ENCODE results near the gene TRIM72. TPM values are rescaled to one million over a fixed set of nuclear protein-coding genes. Genes with fewer than 3 reads are reported as not detected.
"Not testable (repeated sequence)": the region's sequence is repeated elsewhere in the genome, so short reads cannot be mapped to it uniquely, and the experiment has no call there.

TRIM72 gene
- total RNA-seq, 1 donor from 2014 or later, result not detected

GRCh38 chr16:31251435-31251834 lies 37.5 kb downstream of the TRIM72 start:
- no peak for DNase-seq (ENCODE audit: extremely low read depth, low read depth, low spot score)

- no peak for DNase-seq (ENCODE audit: extremely low read depth, low read depth, low spot score)
Measured at GRCh38 chr16:31253642-31254045, 39.7 kb downstream of the TRIM72 start.

- no peak for DNase-seq (ENCODE audit: extremely low read depth, low read depth, low spot score)
Measured at GRCh38 chr16:31256466-31256865, 42.5 kb downstream of the TRIM72 start.

- DNase-seq (ENCODE audit: extremely low read depth, low read depth, low spot score), result no peak
Measured at GRCh38 chr16:31258366-31258765, 44.4 kb downstream of the TRIM72 start.

- no peak for DNase-seq (ENCODE audit: extremely low read depth, low read depth, low spot score)
Measured at GRCh38 chr16:31260136-31260931, 46.4 kb downstream of the TRIM72 start.

- DNase-seq (ENCODE audit: extremely low read depth, low read depth, low spot score), result no peak
Measured at GRCh38 chr16:31262084-31262483, 48.2 kb downstream of the TRIM72 start.

GRCh38 chr16:31265329-31266245 lies 51.7 kb downstream of the TRIM72 start:
- DNase-seq (ENCODE audit: extremely low read depth, low read depth, low spot score), result no peak

GRCh38 chr16:31267332-31268032 lies 53.6 kb downstream of the TRIM72 start:
- no peak for DNase-seq (ENCODE audit: extremely low read depth, low read depth, low spot score)

GRCh38 chr16:31268033-31268365 lies 54.1 kb downstream of the TRIM72 start:
- no peak for DNase-seq (ENCODE audit: extremely low read depth, low read depth, low spot score)

- no peak for DNase-seq (ENCODE audit: extremely low read depth, low read depth, low spot score)
Measured at GRCh38 chr16:31268891-31269290, 55.0 kb downstream of the TRIM72 start.

GRCh38 chr16:31269541-31269940 lies 55.6 kb downstream of the TRIM72 start:
- no peak for DNase-seq (ENCODE audit: extremely low read depth, low read depth, low spot score)

- not testable (repeated sequence) for DNase-seq (ENCODE audit: extremely low read depth, low read depth, low spot score)
Measured at GRCh38 chr16:31269973-31270372, 56.1 kb downstream of the TRIM72 start.

GRCh38 chr16:31270795-31271194 lies 56.9 kb downstream of the TRIM72 start:
- DNase-seq (ENCODE audit: extremely low read depth, low read depth, low spot score), result no peak

GRCh38 chr16:31271621-31272190 lies 57.8 kb downstream of the TRIM72 start:
- DNase-seq (ENCODE audit: extremely low read depth, low read depth, low spot score), result no peak

- DNase-seq (ENCODE audit: extremely low read depth, low read depth, low spot score), result no peak
Measured at GRCh38 chr16:31273187-31273586, 59.3 kb downstream of the TRIM72 start.

GRCh38 chr16:31273676-31274075 lies 59.8 kb downstream of the TRIM72 start:
- DNase-seq (ENCODE audit: extremely low read depth, low read depth, low spot score), result no peak

GRCh38 chr16:31274831-31275816 lies 61.2 kb downstream of the TRIM72 start:
- DNase-seq (ENCODE audit: extremely low read depth, low read depth, low spot score), result no peak

- no peak for DNase-seq (ENCODE audit: extremely low read depth, low read depth, low spot score)
Measured at GRCh38 chr16:31276600-31276999, 62.7 kb downstream of the TRIM72 start.

GRCh38 chr16:31277659-31278260 lies 63.8 kb downstream of the TRIM72 start:
- DNase-seq (ENCODE audit: extremely low read depth, low read depth, low spot score), result no peak
